Panc1 (cell line): ENCODE results near the gene CIAO2B. TPM values are rescaled to one million over a fixed set of nuclear protein-coding genes. Genes with fewer than 3 reads are reported as not detected.

Experiments
- ATAC-seq: fragments of 200-7000 bp; cut with Tn5 transposase; 2 replicates; pipeline ENCODE4 v1.9.1; 2020; ENCODE audit warnings: mild to moderate bottlenecking, moderate library complexity
- BruUV-seq: library from RNA; stranded (reverse); fragments of 400-500 nt; replicated peaks from 2 replicates; lab custom pipeline; 2021; lab: Mats Ljungman, UMichigan
- CTCF ChIA-PET: fragments of 300-600 bp; sonication (Branson Sonifier 250); formaldehyde crosslinking; loops from one replicate; lab custom pipeline; 2022; ENCODE audit warnings: antibody characterized with exemption; lab: Charles Lee
- POLR2A ChIA-PET: fragments of 300-600 bp; sonication (Branson Sonifier 250); formaldehyde crosslinking; loops from one replicate; lab custom pipeline; 2022; ENCODE audit warnings: antibody characterized with exemption; lab: Charles Lee
- DNase-seq: peaks from one replicate; pipeline ENCODE4 v3.0.0-alpha.2; 2010; ENCODE audit warnings: low read depth, low spot score
- H3K27ac ChIP-seq: 2 replicates; pipeline ENCODE4 v1.5.1; 2011; ENCODE audit warnings: mild to moderate bottlenecking, low read length, inconsistent platforms
- H3K27me3 ChIP-seq: fragments of 200-500 bp; sonication (Bioruptor generic); 2 replicates; pipeline ENCODE4 v1.6.0; 2014; ENCODE audit warnings: low read length, inconsistent platforms; ENCODE audit not compliant: control insufficient read depth, insufficient read depth
- H3K36me3 ChIP-seq: fragments of 200-500 bp; sonication (Bioruptor generic); 2 replicates; pipeline ENCODE4 v1.5.1; 2014; ENCODE audit warnings: inconsistent platforms, mild to moderate bottlenecking, low read length, moderate library complexity; ENCODE audit not compliant: control insufficient read depth, insufficient read depth
- H3K4me1 ChIP-seq: 2 replicates; pipeline ENCODE4 v1.5.1; 2011; ENCODE audit warnings: inconsistent platforms, mild to moderate bottlenecking, low read length, moderate library complexity; ENCODE audit not compliant: control insufficient read depth, insufficient read depth
- H3K4me3 ChIP-seq, 2 experiments: 2 replicates each; pipeline ENCODE4 v1.5.1; 2011 to 2012; ENCODE audit warnings: low read depth in 2 of 2, low read length in 2 of 2, mild to moderate bottlenecking in 2 of 2, inconsistent platforms in 1 of 2, moderate library complexity in 1 of 2
- H3K9me3 ChIP-seq: fragments of 200-500 bp; sonication (Bioruptor generic); 2 replicates; pipeline ENCODE4 v1.5.1; 2014; ENCODE audit warnings: low read depth, mild to moderate bottlenecking, inconsistent platforms, low read length, moderate library complexity; ENCODE audit not compliant: control insufficient read depth, insufficient read depth
- CTCF ChIP-seq: fragments of 450-650 bp; IDR thresholded peaks from 2 replicates; pipeline ENCODE4 v1.5.1; 2017; ENCODE audit warnings: mild to moderate bottlenecking
- POLR2AphosphoS5 ChIP-seq: IDR thresholded peaks from 2 replicates; pipeline ENCODE4 v1.6.1; 2012; ENCODE audit warnings: mild to moderate bottlenecking, low read depth, low read length, moderate library complexity
- SIN3A ChIP-seq: IDR thresholded peaks from 2 replicates; pipeline ENCODE4 v1.6.1; 2012; ENCODE audit warnings: low read depth, mild to moderate bottlenecking, low read length, moderate library complexity, borderline replicate concordance; ENCODE audit not compliant: insufficient read depth
- TCF7L2 ChIP-seq: IDR thresholded peaks from 2 replicates; pipeline ENCODE4 v1.6.1; 2011; ENCODE audit warnings: mild to moderate bottlenecking, low read depth, low read length, inconsistent platforms
- in situ Hi-C: cut with HindIII; loops from 2 replicates; pipeline ENCODE4 v1.10.0; 2016; ENCODE audit warnings: low sequenced_read_pairs, low pct_unique_long_range_greater_than_20kb
- intact Hi-C: fragments of 100-400 bp; cut with micrococcal nuclease; formaldehyde crosslinking; loops from one replicate; pipeline ENCODE4 v1.10.0; 2022; ENCODE audit not compliant: unreplicated experiment
- total RNA-seq: library from RNA; stranded (reverse); gene quantifications from one replicate; pipeline ENCODE4 v1.2.1, GENCODE V29; 2021; ENCODE audit not compliant: unreplicated experiment
- TF ChIP-seq, protein P1 (sequence below), 2 experiments: IDR thresholded peaks; 2 replicates each; pipeline ENCODE4 v1.6.1; 2011 to 2012; ENCODE audit warnings: low read depth in 2 of 2, control low read depth in 1 of 2, low read length in 1 of 2, mild to moderate bottlenecking in 1 of 2, moderate library complexity in 1 of 2; ENCODE audit not compliant: insufficient read depth in 1 of 2

Gene CIAO2B
- total RNA-seq, 1 experiment from 2014 or later: 96.6 TPM

DNA sequence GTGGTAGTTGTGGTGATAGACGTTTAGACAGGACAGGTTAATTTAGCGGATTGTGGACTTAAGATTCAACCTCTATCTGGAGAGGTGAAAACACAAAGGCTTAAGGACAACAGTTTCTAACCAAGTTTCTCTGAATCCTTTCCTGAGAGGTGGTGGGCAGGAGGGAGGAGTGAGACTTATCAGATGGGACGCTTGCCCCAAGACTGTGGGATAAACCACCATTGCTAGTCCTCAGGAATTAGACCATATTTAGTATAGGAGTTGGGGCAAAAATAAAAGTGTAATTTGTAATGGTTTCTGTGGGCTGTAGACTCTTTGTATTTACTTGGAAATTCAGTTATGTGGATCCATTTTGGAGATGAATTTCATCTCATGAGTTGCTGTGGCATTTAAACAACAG, 47.3 kb downstream of the CIAO2B start:
- H3K4me3 ChIP-seq: no peak overlapping the region
- in situ Hi-C loops: no loop called here
- ATAC-seq: no peak
- H3K27ac ChIP-seq: no peak overlapping the region
- no peaks in the 10 kb centered on the region for H3K36me3 ChIP-seq
- no peaks in the 10 kb centered on the region for H3K9me3 ChIP-seq
- POLR2A ChIA-PET: no interaction called here
- CTCF ChIA-PET: no interaction called here
- TF ChIP-seq SIN3A: no peak
- TF ChIP-seq, protein P1, sequence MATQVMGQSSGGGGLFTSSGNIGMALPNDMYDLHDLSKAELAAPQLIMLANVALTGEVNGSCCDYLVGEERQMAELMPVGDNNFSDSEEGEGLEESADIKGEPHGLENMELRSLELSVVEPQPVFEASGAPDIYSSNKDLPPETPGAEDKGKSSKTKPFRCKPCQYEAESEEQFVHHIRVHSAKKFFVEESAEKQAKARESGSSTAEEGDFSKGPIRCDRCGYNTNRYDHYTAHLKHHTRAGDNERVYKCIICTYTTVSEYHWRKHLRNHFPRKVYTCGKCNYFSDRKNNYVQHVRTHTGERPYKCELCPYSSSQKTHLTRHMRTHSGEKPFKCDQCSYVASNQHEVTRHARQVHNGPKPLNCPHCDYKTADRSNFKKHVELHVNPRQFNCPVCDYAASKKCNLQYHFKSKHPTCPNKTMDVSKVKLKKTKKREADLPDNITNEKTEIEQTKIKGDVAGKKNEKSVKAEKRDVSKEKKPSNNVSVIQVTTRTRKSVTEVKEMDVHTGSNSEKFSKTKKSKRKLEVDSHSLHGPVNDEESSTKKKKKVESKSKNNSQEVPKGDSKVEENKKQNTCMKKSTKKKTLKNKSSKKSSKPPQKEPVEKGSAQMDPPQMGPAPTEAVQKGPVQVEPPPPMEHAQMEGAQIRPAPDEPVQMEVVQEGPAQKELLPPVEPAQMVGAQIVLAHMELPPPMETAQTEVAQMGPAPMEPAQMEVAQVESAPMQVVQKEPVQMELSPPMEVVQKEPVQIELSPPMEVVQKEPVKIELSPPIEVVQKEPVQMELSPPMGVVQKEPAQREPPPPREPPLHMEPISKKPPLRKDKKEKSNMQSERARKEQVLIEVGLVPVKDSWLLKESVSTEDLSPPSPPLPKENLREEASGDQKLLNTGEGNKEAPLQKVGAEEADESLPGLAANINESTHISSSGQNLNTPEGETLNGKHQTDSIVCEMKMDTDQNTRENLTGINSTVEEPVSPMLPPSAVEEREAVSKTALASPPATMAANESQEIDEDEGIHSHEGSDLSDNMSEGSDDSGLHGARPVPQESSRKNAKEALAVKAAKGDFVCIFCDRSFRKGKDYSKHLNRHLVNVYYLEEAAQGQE (IDR thresholded peaks at IDR 0.05; ENCODE audit: insufficient read depth in 1 of 2, low read depth in 2 of 2, low read length in 1 of 2): no peak
- H3K4me1 ChIP-seq: no peaks in the 10 kb centered on the region
- no TSS peak for BruUV-seq
- intact Hi-C loops: no loop called here
- no peak for DNase-seq
- no peaks in the 10 kb centered on the region for H3K27me3 ChIP-seq

DNA sequence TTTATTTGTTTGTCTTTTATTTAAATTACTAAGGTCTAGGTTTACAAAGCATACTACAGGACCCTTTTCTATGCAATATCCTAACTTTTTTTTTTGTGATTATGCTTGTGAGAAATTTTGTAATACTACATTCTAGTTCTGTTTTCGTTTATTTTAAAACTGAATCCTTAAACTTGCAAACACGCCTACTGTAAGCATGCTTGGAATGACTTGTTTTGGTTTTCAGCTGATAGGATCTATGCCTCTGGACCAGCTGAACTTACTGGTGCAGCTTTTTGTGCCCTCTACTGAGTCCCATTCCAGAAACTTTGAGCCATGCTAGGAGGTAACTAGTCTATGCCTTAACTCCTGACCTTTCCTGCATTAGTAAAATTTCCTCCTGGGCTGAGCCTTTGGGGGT, 47.9 kb downstream of the CIAO2B start:
- in situ Hi-C loops (no loop called here), intact Hi-C loops (no loop called here)
- DNase-seq (no peak), ATAC-seq (no peak)
- H3K27ac ChIP-seq: no peak overlapping the region
- H3K9me3 ChIP-seq: no peaks in the 10 kb centered on the region
- no peaks in the 10 kb centered on the region for H3K36me3 ChIP-seq
- CTCF ChIA-PET: no interaction called here
- no TSS peak for BruUV-seq
- no peak for TF ChIP-seq TCF7L2
- TF ChIP-seq CTCF: no peak
- no peak for TF ChIP-seq POLR2AphosphoS5
- TF ChIP-seq, protein P1 (IDR thresholded peaks at IDR 0.05; ENCODE audit: insufficient read depth in 1 of 2, low read depth in 2 of 2, low read length in 1 of 2): no peak
- no peak for TF ChIP-seq SIN3A
- no peaks in the 10 kb centered on the region for H3K4me1 ChIP-seq
- H3K4me3 ChIP-seq: no peak overlapping the region
- H3K27me3 ChIP-seq: no peaks in the 10 kb centered on the region
- POLR2A ChIA-PET: no interaction called here
